Fibroblast of lung (primary cell): ENCODE measurements around the gene XCR1.

Experiments
- EZH2 ChIP-seq: IDR thresholded peaks from 2 replicates; pipeline ENCODE4 v1.5.1; 2012; ENCODE audit warnings: low read length, control low read depth, mild to moderate bottlenecking; ENCODE audit errors: missing control alignments
- TF ChIP-seq, protein P1 (sequence below), 2 donors: IDR thresholded peaks in 1 of 2; conservative IDR thresholded peaks in 1 of 2; 1 replicate in 1 of 2; 2 replicates in 1 of 2; pipeline ENCODE4 v1.5.1; 2011 to 2012; ENCODE audit warnings: low read length in 2 of 2, control low read depth in 1 of 2, inconsistent platforms in 1 of 2, low read depth in 1 of 2, mild to moderate bottlenecking in 1 of 2

DNA sequence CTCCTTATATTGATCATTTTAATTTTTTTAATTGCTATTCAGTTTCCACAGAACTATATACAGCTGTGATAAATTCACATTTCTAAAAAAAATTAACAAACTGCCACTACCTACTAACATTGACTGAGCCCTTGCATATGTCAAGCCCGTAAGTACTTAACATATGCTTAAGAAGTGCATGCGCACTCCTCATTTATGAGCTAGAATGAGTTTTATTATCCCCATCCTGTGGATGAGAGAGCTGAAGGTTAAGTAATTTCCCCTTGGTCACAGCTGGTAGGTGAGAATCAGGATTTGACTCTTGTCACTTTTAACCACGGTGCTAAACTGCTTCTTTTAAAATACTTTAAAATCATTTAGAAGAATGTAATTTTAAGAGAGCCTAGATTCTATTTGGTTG lies 58.2 kb downstream of the XCR1 start:
- TF ChIP-seq, protein P1, sequence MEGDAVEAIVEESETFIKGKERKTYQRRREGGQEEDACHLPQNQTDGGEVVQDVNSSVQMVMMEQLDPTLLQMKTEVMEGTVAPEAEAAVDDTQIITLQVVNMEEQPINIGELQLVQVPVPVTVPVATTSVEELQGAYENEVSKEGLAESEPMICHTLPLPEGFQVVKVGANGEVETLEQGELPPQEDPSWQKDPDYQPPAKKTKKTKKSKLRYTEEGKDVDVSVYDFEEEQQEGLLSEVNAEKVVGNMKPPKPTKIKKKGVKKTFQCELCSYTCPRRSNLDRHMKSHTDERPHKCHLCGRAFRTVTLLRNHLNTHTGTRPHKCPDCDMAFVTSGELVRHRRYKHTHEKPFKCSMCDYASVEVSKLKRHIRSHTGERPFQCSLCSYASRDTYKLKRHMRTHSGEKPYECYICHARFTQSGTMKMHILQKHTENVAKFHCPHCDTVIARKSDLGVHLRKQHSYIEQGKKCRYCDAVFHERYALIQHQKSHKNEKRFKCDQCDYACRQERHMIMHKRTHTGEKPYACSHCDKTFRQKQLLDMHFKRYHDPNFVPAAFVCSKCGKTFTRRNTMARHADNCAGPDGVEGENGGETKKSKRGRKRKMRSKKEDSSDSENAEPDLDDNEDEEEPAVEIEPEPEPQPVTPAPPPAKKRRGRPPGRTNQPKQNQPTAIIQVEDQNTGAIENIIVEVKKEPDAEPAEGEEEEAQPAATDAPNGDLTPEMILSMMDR (conservative IDR thresholded peaks at IDR 0.05 in 1 of 2, IDR thresholded peaks at IDR 0.05 in 1 of 2; ENCODE audit: low read depth in 1 of 2, low read length in 2 of 2) = no peak
- TF ChIP-seq EZH2 = no peak
